Type B pancreatic cell (in vitro differentiated cells): ENCODE measurements around the gene CAMTA1. TPM values are rescaled to one million over a fixed set of nuclear protein-coding genes. Genes with fewer than 3 reads are reported as not detected.

Source experiments
- DNase-seq: peaks from one replicate; pipeline ENCODE4 v3.0.0; 2021; ENCODE audit warnings: mixed read lengths; ENCODE audit not compliant: unreplicated experiment; ENCODE audit errors: extremely low spot score
- H3K27ac Mint-ChIP-seq: 2 replicates; pipeline ENCODE4 v1.8.0; 2021; ENCODE audit warnings: mild to moderate bottlenecking, mixed read lengths
- H3K27me3 Mint-ChIP-seq: 2 replicates; pipeline ENCODE4 v1.8.0; 2021; ENCODE audit warnings: mixed read lengths
- H3K36me3 Mint-ChIP-seq: 2 replicates; pipeline ENCODE4 v1.8.0; 2021; ENCODE audit warnings: mixed read lengths
- H3K4me1 Mint-ChIP-seq: one replicate; pipeline ENCODE4 v1.8.0; 2021; ENCODE audit warnings: mixed read lengths; ENCODE audit not compliant: unreplicated experiment
- H3K4me3 Mint-ChIP-seq: 2 replicates; pipeline ENCODE4 v1.8.0; 2021; ENCODE audit warnings: mild to moderate bottlenecking, mixed read lengths
- H3K9me3 Mint-ChIP-seq: 2 replicates; pipeline ENCODE4 v1.8.0; 2021; ENCODE audit warnings: mixed read lengths
- CTCF ChIP-seq: fragments of 200-600 bp; sonication (generic); conservative IDR thresholded peaks from 2 replicates; pipeline ENCODE4 v1.5.0; 2021; ENCODE audit warnings: antibody characterized with exemption, mild to moderate bottlenecking
- total RNA-seq: library from RNA; stranded (reverse); gene quantifications from 2 replicates; pipeline ENCODE4 v1.2.1, GENCODE V29; 2021; ENCODE audit warnings: low replicate concordance

Gene CAMTA1
- total RNA-seq, 1 donor from 2014 or later = 82.5 TPM

- peaks cover 4% of the 10 kb centered on the region for H3K9me3 Mint-ChIP-seq
- peaks cover 31% of the 10 kb centered on the region for H3K4me1 Mint-ChIP-seq
- H3K27ac Mint-ChIP-seq = peak overlapping the region; percentile 82
- no peak for TF ChIP-seq CTCF
- H3K4me3 Mint-ChIP-seq = peak overlapping the region; percentile 31
- DNase-seq = no peak
- H3K27me3 Mint-ChIP-seq = peaks cover 4% of the 10 kb centered on the region
- H3K36me3 Mint-ChIP-seq = no peaks in the 10 kb centered on the region
Measured at GRCh38 chr1:7550261-7550865, 765.1 kb downstream of the CAMTA1 start.

GRCh38 chr1:7550981-7551380 is 765.7 kb downstream of the CAMTA1 start:
- Mint-ChIP-seq H3K9me3 (peaks cover 4% of the 10 kb centered on the region), H3K36me3 (no peaks in the 10 kb centered on the region), H3K27ac (peak overlapping the region; percentile 50), H3K4me3 (peak overlapping the region; percentile 31), H3K4me1 (peaks cover 31% of the 10 kb centered on the region), H3K27me3 (peaks cover 4% of the 10 kb centered on the region)
- DNase-seq = no peak
- TF ChIP-seq CTCF = no peak

- TF ChIP-seq CTCF = no peak
- peak overlapping the region; percentile 50 for H3K27ac Mint-ChIP-seq
- peaks cover 4% of the 10 kb centered on the region for H3K9me3 Mint-ChIP-seq
- H3K36me3 Mint-ChIP-seq = no peaks in the 10 kb centered on the region
- H3K4me1 Mint-ChIP-seq = peaks cover 31% of the 10 kb centered on the region
- no peak overlapping the region for H3K4me3 Mint-ChIP-seq
- H3K27me3 Mint-ChIP-seq = peaks cover 4% of the 10 kb centered on the region
- no peak for DNase-seq
Measured at GRCh38 chr1:7551442-7551841, 766.2 kb downstream of the CAMTA1 start.

GRCh38 chr1:7552402-7552801 is 767.1 kb downstream of the CAMTA1 start:
- peaks cover 4% of the 10 kb centered on the region for H3K27me3 Mint-ChIP-seq
- peaks cover 4% of the 10 kb centered on the region for H3K9me3 Mint-ChIP-seq
- H3K36me3 Mint-ChIP-seq = no peaks in the 10 kb centered on the region
- no peak overlapping the region for H3K4me3 Mint-ChIP-seq
- TF ChIP-seq CTCF = no peak
- no peak overlapping the region for H3K27ac Mint-ChIP-seq
- peaks cover 32% of the 10 kb centered on the region for H3K4me1 Mint-ChIP-seq
- DNase-seq = no peak

- Mint-ChIP-seq H3K4me3 (no peak overlapping the region), H3K27ac (no peak overlapping the region), H3K36me3 (no peaks in the 10 kb centered on the region), H3K27me3 (peaks cover 4% of the 10 kb centered on the region), H3K9me3 (no peaks in the 10 kb centered on the region), H3K4me1 (peaks cover 35% of the 10 kb centered on the region)
- DNase-seq = no peak
- no peak for TF ChIP-seq CTCF
Measured at GRCh38 chr1:7553042-7553690, 767.9 kb downstream of the CAMTA1 start.
